H9 (cell line): ENCODE data around the gene SPDEF. TPM values are rescaled to one million over a fixed set of nuclear protein-coding genes. Genes with fewer than 3 reads are reported as not detected.

Experiments
- DNase-seq: peaks from one replicate; pipeline ENCODE4 v3.0.0-alpha.2; 2017
- H2AFZ ChIP-seq: one replicate; pipeline ENCODE4 v1.6.1; 2013; ENCODE audit warnings: mild to moderate bottlenecking, low read length, control low read depth, moderate library complexity
- H2AK5ac ChIP-seq: 2 replicates; pipeline ENCODE4 v1.6.1; 2013; ENCODE audit warnings: low read length, control low read depth, mixed read lengths; ENCODE audit not compliant: insufficient read length
- H2BK120ac ChIP-seq: one replicate; pipeline ENCODE4 v1.6.1; 2013; ENCODE audit warnings: low read depth, mild to moderate bottlenecking, low read length, control low read depth, inconsistent platforms; ENCODE audit not compliant: poor library complexity, severe bottlenecking
- H2BK12ac ChIP-seq: 2 replicates; pipeline ENCODE4 v1.6.1; 2013; ENCODE audit warnings: low read length, control low read depth, mixed read lengths, low read depth; ENCODE audit not compliant: insufficient read length
- H2BK15ac ChIP-seq: 2 replicates; pipeline ENCODE4 v1.6.1; 2013; ENCODE audit warnings: low read depth, low read length, control low read depth
- H2BK20ac ChIP-seq: one replicate; pipeline ENCODE4 v1.6.1; 2013; ENCODE audit warnings: low read depth, mild to moderate bottlenecking, low read length, control low read depth, inconsistent platforms; ENCODE audit not compliant: poor library complexity, severe bottlenecking
- H2BK5ac ChIP-seq: 2 replicates; pipeline ENCODE4 v1.6.1; 2013; ENCODE audit warnings: low read length, control low read depth, mixed read lengths; ENCODE audit not compliant: insufficient read length
- H3K14ac ChIP-seq: 2 replicates; pipeline ENCODE4 v1.6.1; 2013; ENCODE audit warnings: low read length, control low read depth; ENCODE audit not compliant: insufficient read depth
- H3K18ac ChIP-seq: 2 replicates; pipeline ENCODE4 v1.6.1; 2013; ENCODE audit warnings: low read depth, mild to moderate bottlenecking, mixed read lengths, low read length, control low read depth; ENCODE audit not compliant: insufficient read length
- H3K23ac ChIP-seq: 2 replicates; pipeline ENCODE4 v1.6.1; 2013; ENCODE audit warnings: low read length, control low read depth, mixed read lengths, low read depth; ENCODE audit not compliant: insufficient read length
- H3K23me2 ChIP-seq: 2 replicates; pipeline ENCODE4 v1.6.1; 2013; ENCODE audit warnings: low read depth, mild to moderate bottlenecking, mixed read lengths, low read length, control low read depth; ENCODE audit not compliant: insufficient read length, poor library complexity, severe bottlenecking
- H3K27ac ChIP-seq: 2 replicates; pipeline ENCODE4 v1.5.1; 2013; ENCODE audit warnings: low read length, control low read depth, mixed read lengths, low read depth; ENCODE audit not compliant: insufficient read length
- H3K27me3 ChIP-seq: 2 replicates; pipeline ENCODE4 v1.6.1; 2013; ENCODE audit warnings: low read length, control low read depth, inconsistent platforms; ENCODE audit not compliant: insufficient read depth
- H3K4ac ChIP-seq: 2 replicates; pipeline ENCODE4 v1.6.1; 2013; ENCODE audit warnings: low read depth, mild to moderate bottlenecking, control low read depth, inconsistent platforms, low read length, moderate library complexity
- H3K4me1 ChIP-seq: 2 replicates; pipeline ENCODE4 v1.6.1; 2013; ENCODE audit warnings: low read length, control low read depth, inconsistent platforms; ENCODE audit not compliant: insufficient read depth
- H3K4me2 ChIP-seq: 2 replicates; pipeline ENCODE4 v1.6.1; 2013; ENCODE audit warnings: low read length, control low read depth, mixed read lengths; ENCODE audit not compliant: insufficient read length, insufficient read depth
- H3K56ac ChIP-seq: 2 replicates; pipeline ENCODE4 v1.6.1; 2013; ENCODE audit warnings: low read depth, mild to moderate bottlenecking, mixed read lengths, low read length, control low read depth; ENCODE audit not compliant: insufficient read length
- H3K79me1 ChIP-seq: 2 replicates; pipeline ENCODE4 v1.6.1; 2013; ENCODE audit warnings: low read depth, mild to moderate bottlenecking, moderate library complexity, low read length, control low read depth, inconsistent platforms; ENCODE audit not compliant: insufficient read depth, poor library complexity, severe bottlenecking
- H3K79me2 ChIP-seq: 2 replicates; pipeline ENCODE4 v1.6.1; 2013; ENCODE audit warnings: low read length, control low read depth, inconsistent platforms; ENCODE audit not compliant: insufficient read depth
- H3K9ac ChIP-seq: 2 replicates; pipeline ENCODE4 v1.6.1; 2013; ENCODE audit warnings: low read length, control low read depth, mixed read lengths; ENCODE audit not compliant: insufficient read length; ENCODE audit errors: extremely low read depth
- H3K9me3 ChIP-seq: one replicate; pipeline ENCODE4 v1.6.1; 2013; ENCODE audit warnings: low read depth, low read length, inconsistent platforms; ENCODE audit not compliant: control insufficient read depth
- H3T11ph ChIP-seq: one replicate; pipeline ENCODE4 v1.6.1; 2013; ENCODE audit warnings: mild to moderate bottlenecking, low read length, control low read depth, inconsistent platforms
- H4K20me1 ChIP-seq: one replicate; pipeline ENCODE4 v1.6.1; 2013; ENCODE audit not compliant: control insufficient read depth, insufficient read length, insufficient read depth
- H4K5ac ChIP-seq: 2 replicates; pipeline ENCODE4 v1.6.1; 2013; ENCODE audit warnings: low read depth, mild to moderate bottlenecking, mixed read lengths, low read length, control low read depth; ENCODE audit not compliant: insufficient read length
- H4K8ac ChIP-seq: replicated peaks from 2 replicates; pipeline ENCODE4 v1.6.1; 2013; ENCODE audit warnings: low read length, control low read depth, mixed read lengths, low read depth; ENCODE audit not compliant: insufficient read length
- H4K91ac ChIP-seq: 2 replicates; pipeline ENCODE4 v1.6.1; 2013; ENCODE audit warnings: low read depth, mild to moderate bottlenecking, moderate library complexity, mixed read lengths, low read length, control low read depth; ENCODE audit not compliant: insufficient read length
- H3K27ac Mint-ChIP-seq, 3 experiments: 2 replicates in 2 of 3; 3 replicates in 1 of 3; pipeline ENCODE4 v1.8.0; 2020 to 2021; ENCODE audit warnings: mixed read lengths in 3 of 3, mild to moderate bottlenecking in 1 of 3, moderate library complexity in 1 of 3
- H3K27me3 Mint-ChIP-seq: 2 replicates; pipeline ENCODE4 v1.8.0; 2021; ENCODE audit warnings: low read depth, mild to moderate bottlenecking, moderate library complexity, mixed read lengths
- H3K36me3 Mint-ChIP-seq, 3 experiments: 2 replicates in 2 of 3; 3 replicates in 1 of 3; pipeline ENCODE4 v1.8.0; 2020 to 2021; ENCODE audit warnings: low read depth in 3 of 3, mixed read lengths in 3 of 3; ENCODE audit not compliant: insufficient read depth in 1 of 3
- H3K4me1 Mint-ChIP-seq, 2 experiments: 2 replicates each; pipeline ENCODE4 v1.8.0; 2020; ENCODE audit warnings: mixed read lengths in 2 of 2
- H3K4me3 Mint-ChIP-seq, 2 experiments: 2 replicates in 1 of 2; 3 replicates in 1 of 2; pipeline ENCODE4 v1.8.0; 2020 to 2021; ENCODE audit warnings: mild to moderate bottlenecking in 2 of 2, mixed read lengths in 2 of 2, moderate library complexity in 1 of 2
- H3K9me3 Mint-ChIP-seq, 2 experiments: 2 replicates in 1 of 2; 3 replicates in 1 of 2; pipeline ENCODE4 v1.8.0; 2020; ENCODE audit warnings: mild to moderate bottlenecking in 2 of 2, mixed read lengths in 2 of 2, moderate library complexity in 1 of 2
- CTCF ChIP-seq: fragments of 200-600 bp; sonication (generic); conservative IDR thresholded peaks from 3 replicates; pipeline ENCODE4 v1.8.0; 2021; ENCODE audit warnings: antibody characterized with exemption, mild to moderate bottlenecking
- WGBS: extraction: QIAGEN DNeasy Blood & Tissue Kit; methylation state at CpG from one replicate; pipeline ENCODE4 v1.1.7; 2013; ENCODE audit warnings: missing lambda C conversion rate, low lambda C conversion rate, mixed read lengths; ENCODE audit not compliant: insufficient read length; ENCODE audit errors: extremely low coverage; 5-methylcytosine and 5-hydroxymethylcytosine counted together
- total RNA-seq: library from RNA; stranded (reverse); gene quantifications from 2 replicates; pipeline ENCODE4 v1.2.1, GENCODE V29; 2021

Gene SPDEF
- total RNA-seq, 1 experiment from 2014 or later: 0.15 TPM

DNA sequence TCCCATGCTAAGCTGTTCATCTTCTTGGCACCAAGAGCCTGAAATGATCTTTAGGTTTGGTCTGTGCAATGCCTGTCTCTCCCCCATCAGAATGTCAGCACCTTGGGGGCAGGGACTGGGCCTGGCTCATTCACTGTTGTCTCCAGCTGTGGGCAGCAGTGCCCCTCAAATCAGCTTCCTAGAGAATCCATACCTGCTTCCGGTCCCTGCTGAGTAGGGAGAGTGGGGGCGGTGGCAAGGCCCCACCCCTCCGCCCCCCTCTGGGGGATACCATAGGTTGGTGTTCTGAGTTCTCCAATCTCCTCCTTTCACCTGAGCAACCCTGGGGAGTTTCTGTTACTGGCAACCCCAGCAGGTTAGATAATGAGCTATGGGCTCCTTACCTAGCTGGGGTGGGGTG lies 19.2 kb upstream of the SPDEF start:
- peaks cover 21 to 28% of the 10 kb centered on the region in 2 experiments for H3K4me1 Mint-ChIP-seq
- peaks cover 0 to 4% (median 0%) of the 10 kb centered on the region in 3 experiments; a peak in 2 of 7 replicates for H3K36me3 Mint-ChIP-seq
- Histone ChIP-seq H4K8ac (no peak overlapping the region), H3K27ac (no peak overlapping the region), H2BK15ac (no peak overlapping the region), H3K23me2 (no peaks in the 10 kb centered on the region), H4K5ac (no peak overlapping the region), H3K9ac (no peak overlapping the region), H2AK5ac (no peak overlapping the region), H2BK20ac (no peak overlapping the region), H3T11ph (no peak overlapping the region), H2BK12ac (no peak overlapping the region), H2BK120ac (no peak overlapping the region), H3K14ac (0 out of 2 replicates have a peak overlapping the region, but pooled peaks have one; percentile 1), H4K91ac (no peak overlapping the region), H3K23ac (no peak overlapping the region), H3K4ac (no peak overlapping the region), H3K56ac (no peak overlapping the region), H3K79me1 (no peaks in the 10 kb centered on the region), H2AFZ (no peak overlapping the region), H3K9me3 (no peaks in the 10 kb centered on the region), H3K27me3 (no peaks in the 10 kb centered on the region), H3K18ac (no peak overlapping the region), H2BK5ac (no peak overlapping the region), H3K4me2 (no peak overlapping the region), H3K4me1 (no peaks in the 10 kb centered on the region; the same call in 1 of the 2 replicates), H3K79me2 (no peaks in the 10 kb centered on the region), H4K20me1 (no peaks in the 10 kb centered on the region)
- no peak; the same call in 2 of the 3 replicates for TF ChIP-seq CTCF
- H3K4me3 Mint-ChIP-seq: no peak overlapping the region; a peak in 1 of 5 replicates
- DNase-seq: peak; percentile 59
- H3K9me3 Mint-ChIP-seq: no peaks in the 10 kb centered on the region; a peak in 1 of 5 replicates
- no CpG with 5 or more reads among the region's 3 CpGs for WGBS
- peak overlapping the region; percentile 13 to 93 (median 87); a peak in 6 of 7 replicates for H3K27ac Mint-ChIP-seq
- no peaks in the 10 kb centered on the region; the same call in 1 of the 2 replicates for H3K27me3 Mint-ChIP-seq
